WTC11 (cell line): ENCODE results near the gene ARMC8.

Experiments used
- CREB1 ChIP-seq: sonication (generic); formaldehyde crosslinking; IDR thresholded peaks from 2 replicates; pipeline ENCODE4 v1.8.0; 2023; ENCODE audit warnings: mild to moderate bottlenecking, missing genetic modification reagents
- ESRRA ChIP-seq: sonication (generic); formaldehyde crosslinking; IDR thresholded peaks from 2 replicates; pipeline ENCODE4 v1.8.1; 2022; ENCODE audit warnings: mild to moderate bottlenecking, missing genetic modification reagents, borderline replicate concordance
- FOXP1 ChIP-seq: sonication (generic); formaldehyde crosslinking; IDR thresholded peaks from 2 replicates; pipeline ENCODE4 v1.8.0; 2022; ENCODE audit warnings: missing genetic modification reagents, mild to moderate bottlenecking, moderate library complexity, borderline replicate concordance
- JUN ChIP-seq: sonication (generic); formaldehyde crosslinking; IDR thresholded peaks from 2 replicates; pipeline ENCODE4 v1.8.0; 2023; ENCODE audit warnings: mild to moderate bottlenecking, missing genetic modification reagents
- NR2C2 ChIP-seq: sonication (generic); formaldehyde crosslinking; IDR thresholded peaks from 2 replicates; pipeline ENCODE4 v1.8.0; 2022; ENCODE audit warnings: mild to moderate bottlenecking, missing genetic modification reagents
- TEAD1 ChIP-seq: sonication (generic); formaldehyde crosslinking; IDR thresholded peaks from 2 replicates; pipeline ENCODE4 v1.8.0; 2022; ENCODE audit warnings: mild to moderate bottlenecking, missing genetic modification reagents
- TEAD4 ChIP-seq: sonication (generic); formaldehyde crosslinking; IDR thresholded peaks from 2 replicates; pipeline ENCODE4 v1.8.0; 2022; ENCODE audit warnings: mild to moderate bottlenecking, missing genetic modification reagents
- ZNF671 ChIP-seq: fragments of 250-450 bp; sonication (Bioruptor Pico); IDR thresholded peaks from 2 replicates; pipeline ENCODE4 v1.8.0; 2021; ENCODE audit warnings: mild to moderate bottlenecking
- TF ChIP-seq, protein P1 (sequence below): fragments of 200-600 bp; IDR thresholded peaks from 2 replicates; pipeline ENCODE4 v1.8.0; 2022; ENCODE audit warnings: antibody characterized with exemption
- TF ChIP-seq, protein P2 (sequence below): sonication (generic); formaldehyde crosslinking; IDR thresholded peaks from 2 replicates; pipeline ENCODE4 v1.8.0; 2023; ENCODE audit warnings: mild to moderate bottlenecking, missing genetic modification reagents
- TF ChIP-seq, protein P3 (sequence below): sonication (generic); formaldehyde crosslinking; conservative IDR thresholded peaks from 2 replicates; pipeline ENCODE4 v1.8.1; 2022; ENCODE audit warnings: mild to moderate bottlenecking, missing genetic modification reagents
- TF ChIP-seq, protein P4 (sequence below): sonication (generic); formaldehyde crosslinking; IDR thresholded peaks from 2 replicates; pipeline ENCODE4 v1.8.1; 2022; ENCODE audit warnings: mild to moderate bottlenecking, moderate library complexity, missing genetic modification reagents
- TF ChIP-seq, protein P5 (sequence below): sonication (generic); formaldehyde crosslinking; conservative IDR thresholded peaks from 2 replicates; pipeline ENCODE4 v1.8.1; 2023; ENCODE audit warnings: mild to moderate bottlenecking, low read depth, missing genetic modification reagents, moderate library complexity

DNA sequence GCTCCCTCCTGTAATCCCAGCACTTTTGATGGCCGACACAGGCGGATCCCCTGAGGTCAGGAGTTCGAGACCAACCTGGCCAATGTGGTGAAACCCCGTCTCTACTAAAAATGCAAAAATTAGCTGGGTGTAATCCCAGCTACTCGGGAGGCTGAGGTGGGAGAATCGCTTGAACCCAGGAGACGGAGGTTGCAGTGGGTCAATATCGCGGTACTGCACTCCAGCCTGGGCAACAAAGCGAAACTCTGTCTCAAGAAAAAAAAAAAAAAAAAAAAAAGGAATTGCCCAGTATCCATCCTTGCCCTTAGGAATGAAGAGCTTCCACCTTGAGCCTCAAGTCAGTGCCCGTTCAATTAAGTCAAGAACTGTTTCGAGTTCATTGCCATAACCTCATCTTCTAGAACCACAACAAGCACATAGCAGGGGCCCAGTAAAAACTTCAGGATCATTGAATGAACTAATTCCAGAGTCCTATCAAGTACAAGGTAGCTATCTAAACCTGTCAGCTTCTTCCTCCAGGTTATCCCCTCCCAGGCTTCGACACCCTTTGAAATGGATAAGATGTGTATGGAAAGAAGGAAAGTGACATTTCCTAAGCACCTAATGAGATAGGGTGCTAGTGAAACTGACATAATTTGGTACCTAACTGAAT lies 13.2 kb upstream of the ARMC8 start:
- no peak for TF ChIP-seq TEAD4 (CRISPR knock-in tag)
- TF ChIP-seq ESRRA (CRISPR knock-in tag): no peak
- TF ChIP-seq, protein P1, sequence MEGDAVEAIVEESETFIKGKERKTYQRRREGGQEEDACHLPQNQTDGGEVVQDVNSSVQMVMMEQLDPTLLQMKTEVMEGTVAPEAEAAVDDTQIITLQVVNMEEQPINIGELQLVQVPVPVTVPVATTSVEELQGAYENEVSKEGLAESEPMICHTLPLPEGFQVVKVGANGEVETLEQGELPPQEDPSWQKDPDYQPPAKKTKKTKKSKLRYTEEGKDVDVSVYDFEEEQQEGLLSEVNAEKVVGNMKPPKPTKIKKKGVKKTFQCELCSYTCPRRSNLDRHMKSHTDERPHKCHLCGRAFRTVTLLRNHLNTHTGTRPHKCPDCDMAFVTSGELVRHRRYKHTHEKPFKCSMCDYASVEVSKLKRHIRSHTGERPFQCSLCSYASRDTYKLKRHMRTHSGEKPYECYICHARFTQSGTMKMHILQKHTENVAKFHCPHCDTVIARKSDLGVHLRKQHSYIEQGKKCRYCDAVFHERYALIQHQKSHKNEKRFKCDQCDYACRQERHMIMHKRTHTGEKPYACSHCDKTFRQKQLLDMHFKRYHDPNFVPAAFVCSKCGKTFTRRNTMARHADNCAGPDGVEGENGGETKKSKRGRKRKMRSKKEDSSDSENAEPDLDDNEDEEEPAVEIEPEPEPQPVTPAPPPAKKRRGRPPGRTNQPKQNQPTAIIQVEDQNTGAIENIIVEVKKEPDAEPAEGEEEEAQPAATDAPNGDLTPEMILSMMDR: no peak
- TF ChIP-seq, protein P2, sequence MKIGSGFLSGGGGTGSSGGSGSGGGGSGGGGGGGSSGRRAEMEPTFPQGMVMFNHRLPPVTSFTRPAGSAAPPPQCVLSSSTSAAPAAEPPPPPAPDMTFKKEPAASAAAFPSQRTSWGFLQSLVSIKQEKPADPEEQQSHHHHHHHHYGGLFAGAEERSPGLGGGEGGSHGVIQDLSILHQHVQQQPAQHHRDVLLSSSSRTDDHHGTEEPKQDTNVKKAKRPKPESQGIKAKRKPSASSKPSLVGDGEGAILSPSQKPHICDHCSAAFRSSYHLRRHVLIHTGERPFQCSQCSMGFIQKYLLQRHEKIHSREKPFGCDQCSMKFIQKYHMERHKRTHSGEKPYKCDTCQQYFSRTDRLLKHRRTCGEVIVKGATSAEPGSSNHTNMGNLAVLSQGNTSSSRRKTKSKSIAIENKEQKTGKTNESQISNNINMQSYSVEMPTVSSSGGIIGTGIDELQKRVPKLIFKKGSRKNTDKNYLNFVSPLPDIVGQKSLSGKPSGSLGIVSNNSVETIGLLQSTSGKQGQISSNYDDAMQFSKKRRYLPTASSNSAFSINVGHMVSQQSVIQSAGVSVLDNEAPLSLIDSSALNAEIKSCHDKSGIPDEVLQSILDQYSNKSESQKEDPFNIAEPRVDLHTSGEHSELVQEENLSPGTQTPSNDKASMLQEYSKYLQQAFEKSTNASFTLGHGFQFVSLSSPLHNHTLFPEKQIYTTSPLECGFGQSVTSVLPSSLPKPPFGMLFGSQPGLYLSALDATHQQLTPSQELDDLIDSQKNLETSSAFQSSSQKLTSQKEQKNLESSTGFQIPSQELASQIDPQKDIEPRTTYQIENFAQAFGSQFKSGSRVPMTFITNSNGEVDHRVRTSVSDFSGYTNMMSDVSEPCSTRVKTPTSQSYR: no peak
- no peak for TF ChIP-seq TEAD1
- TF ChIP-seq, protein P3, sequence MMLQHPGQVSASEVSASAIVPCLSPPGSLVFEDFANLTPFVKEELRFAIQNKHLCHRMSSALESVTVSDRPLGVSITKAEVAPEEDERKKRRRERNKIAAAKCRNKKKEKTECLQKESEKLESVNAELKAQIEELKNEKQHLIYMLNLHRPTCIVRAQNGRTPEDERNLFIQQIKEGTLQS (CRISPR knock-in tag): no peak
- TF ChIP-seq CREB1 (CRISPR knock-in tag): no peak
- no peak for TF ChIP-seq FOXP1 (CRISPR knock-in tag)
- TF ChIP-seq, protein P4, sequence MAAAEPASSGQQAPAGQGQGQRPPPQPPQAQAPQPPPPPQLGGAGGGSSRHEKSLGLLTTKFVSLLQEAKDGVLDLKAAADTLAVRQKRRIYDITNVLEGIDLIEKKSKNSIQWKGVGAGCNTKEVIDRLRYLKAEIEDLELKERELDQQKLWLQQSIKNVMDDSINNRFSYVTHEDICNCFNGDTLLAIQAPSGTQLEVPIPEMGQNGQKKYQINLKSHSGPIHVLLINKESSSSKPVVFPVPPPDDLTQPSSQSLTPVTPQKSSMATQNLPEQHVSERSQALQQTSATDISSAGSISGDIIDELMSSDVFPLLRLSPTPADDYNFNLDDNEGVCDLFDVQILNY (CRISPR knock-in tag): no peak
- TF ChIP-seq, protein P5, sequence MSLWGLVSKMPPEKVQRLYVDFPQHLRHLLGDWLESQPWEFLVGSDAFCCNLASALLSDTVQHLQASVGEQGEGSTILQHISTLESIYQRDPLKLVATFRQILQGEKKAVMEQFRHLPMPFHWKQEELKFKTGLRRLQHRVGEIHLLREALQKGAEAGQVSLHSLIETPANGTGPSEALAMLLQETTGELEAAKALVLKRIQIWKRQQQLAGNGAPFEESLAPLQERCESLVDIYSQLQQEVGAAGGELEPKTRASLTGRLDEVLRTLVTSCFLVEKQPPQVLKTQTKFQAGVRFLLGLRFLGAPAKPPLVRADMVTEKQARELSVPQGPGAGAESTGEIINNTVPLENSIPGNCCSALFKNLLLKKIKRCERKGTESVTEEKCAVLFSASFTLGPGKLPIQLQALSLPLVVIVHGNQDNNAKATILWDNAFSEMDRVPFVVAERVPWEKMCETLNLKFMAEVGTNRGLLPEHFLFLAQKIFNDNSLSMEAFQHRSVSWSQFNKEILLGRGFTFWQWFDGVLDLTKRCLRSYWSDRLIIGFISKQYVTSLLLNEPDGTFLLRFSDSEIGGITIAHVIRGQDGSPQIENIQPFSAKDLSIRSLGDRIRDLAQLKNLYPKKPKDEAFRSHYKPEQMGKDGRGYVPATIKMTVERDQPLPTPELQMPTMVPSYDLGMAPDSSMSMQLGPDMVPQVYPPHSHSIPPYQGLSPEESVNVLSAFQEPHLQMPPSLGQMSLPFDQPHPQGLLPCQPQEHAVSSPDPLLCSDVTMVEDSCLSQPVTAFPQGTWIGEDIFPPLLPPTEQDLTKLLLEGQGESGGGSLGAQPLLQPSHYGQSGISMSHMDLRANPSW (CRISPR knock-in tag): no peak
- TF ChIP-seq JUN (CRISPR knock-in tag): no peak
- TF ChIP-seq ZNF671 (CRISPR knock-in tag): no peak
- TF ChIP-seq NR2C2 (CRISPR knock-in tag): no peak
